HepG2 (cell line): ENCODE results near the gene COQ5. TPM values are rescaled to one million over a fixed set of nuclear protein-coding genes. Genes with fewer than 3 reads are reported as not detected.

Source experiments
- ATAC-seq: fragments of 200-7000 bp; cut with Tn5 transposase; 3 replicates; pipeline ENCODE4 v1.9.1; 2020; ENCODE audit warnings: mild to moderate bottlenecking, moderate library complexity
- BruUV-seq: library from RNA; stranded (reverse); fragments of 400-500 nt; replicated peaks from 2 replicates; lab custom pipeline; 2021; lab: Mats Ljungman, UMichigan
- CTCF ChIA-PET: fragments of 300-600 bp; formaldehyde crosslinking; extraction: SDS; loops from one replicate; lab custom pipeline; 2021; ENCODE audit warnings: low total read pairs, inconsistent platforms, low intra/inter-chr PET ratio; lab: Yijun Ruan, JAX
- POLR2A ChIA-PET: fragments of 350-600 bp; sonication (Branson Sonifier 250); formaldehyde crosslinking; loops from one replicate; lab custom pipeline; 2020; ENCODE audit warnings: antibody characterized with exemption, inconsistent platforms; lab: Yijun Ruan, JAX
- DNase-seq: peaks from one replicate; pipeline ENCODE4 v3.0.0-alpha.2; 2015; ENCODE audit warnings: low spot score
- FAIRE-seq: peaks from 3 replicates; lab custom pipeline; 2011; peaks lifted over from hg19 to GRCh38; lab: Jason Lieb, UNC
- H2AFZ ChIP-seq: one replicate; pipeline ENCODE4 v1.6.1; 2011; ENCODE audit warnings: low read length, inconsistent platforms
- H3K27ac ChIP-seq: fragments of 300-600 bp; 3 replicates; pipeline ENCODE4 v1.8.0; 2011; ENCODE audit warnings: mixed run types, mild to moderate bottlenecking, mixed read lengths, low read length, inconsistent platforms; ENCODE audit not compliant: insufficient read depth; ENCODE audit errors: extremely low read length
- H3K27me3 ChIP-seq, 2 experiments: fragments of 200-600 bp in 1 of 2; 2 replicates in 1 of 2; 3 replicates in 1 of 2; pipeline versions ENCODE4 v1.6.0 to v1.8.0; 2011; ENCODE audit warnings: low read length in 2 of 2, mild to moderate bottlenecking in 2 of 2, moderate library complexity in 2 of 2, inconsistent platforms in 1 of 2; ENCODE audit not compliant: insufficient read depth in 2 of 2, control insufficient read depth in 1 of 2
- H3K36me3 ChIP-seq, 2 experiments: fragments of 200-600 bp in 1 of 2; replicated peaks in 1 of 2; 2 replicates in 1 of 2; 3 replicates in 1 of 2; pipeline versions ENCODE4 v1.5.1 to v1.8.0; 2011; ENCODE audit warnings: low read length in 2 of 2, inconsistent platforms in 1 of 2; ENCODE audit not compliant: insufficient read depth in 2 of 2, control insufficient read depth in 1 of 2
- H3K4me1 ChIP-seq: 2 replicates; pipeline ENCODE4 v1.5.1; 2012; ENCODE audit warnings: low read length, inconsistent platforms; ENCODE audit not compliant: insufficient read depth
- H3K4me2 ChIP-seq: 2 replicates; pipeline ENCODE4 v1.6.0; 2011; ENCODE audit warnings: low read depth, low read length, inconsistent platforms
- H3K4me3 ChIP-seq, 3 experiments: fragments of 200-600 bp in 1 of 3; sonication (generic), shearing (Covaris generic) in 1 of 3; replicated peaks in 1 of 3; 2 replicates each; pipeline ENCODE4 v1.5.1; 2011 to 2016; ENCODE audit warnings: low read length in 3 of 3, inconsistent platforms in 2 of 3, low read depth in 2 of 3, mild to moderate bottlenecking in 2 of 3, control low read depth in 1 of 3, mixed read lengths in 1 of 3; ENCODE audit not compliant: insufficient read depth in 1 of 3
- H3K79me2 ChIP-seq: one replicate; pipeline ENCODE4 v1.6.1; 2011; ENCODE audit warnings: low read length, inconsistent platforms; ENCODE audit not compliant: insufficient read depth
- H3K9ac ChIP-seq: 2 replicates; pipeline ENCODE4 v1.6.0; 2011; ENCODE audit warnings: mild to moderate bottlenecking, low read depth, low read length, inconsistent platforms; ENCODE audit not compliant: insufficient read depth
- H3K9me3 ChIP-seq: 2 replicates; pipeline ENCODE4 v1.5.1; 2012; ENCODE audit warnings: mild to moderate bottlenecking, low read length
- H4K20me1 ChIP-seq: 2 replicates; pipeline ENCODE4 v1.6.0; 2011; ENCODE audit warnings: inconsistent platforms, mild to moderate bottlenecking, low read length, moderate library complexity; ENCODE audit not compliant: insufficient read depth
- FOSL2 ChIP-seq: sonication (generic); formaldehyde crosslinking; IDR thresholded peaks from 2 replicates; pipeline ENCODE4 v1.4.0; 2020; ENCODE audit warnings: missing genetic modification reagents
- FOXO4 ChIP-seq: sonication (generic); formaldehyde crosslinking; conservative IDR thresholded peaks from 2 replicates; pipeline ENCODE4 v1.8.1; 2023; ENCODE audit warnings: missing genetic modification reagents
- HNRNPL ChIP-seq: fragments of 200-400 bp; formaldehyde crosslinking; IDR thresholded peaks from 2 replicates; pipeline ENCODE4 v1.6.1; 2017; ENCODE audit warnings: mild to moderate bottlenecking, low read depth, low read length
- KLF16 ChIP-seq, 2 experiments: sonication (generic) in 1 of 2; formaldehyde crosslinking in 1 of 2; IDR thresholded peaks; 2 replicates each; pipeline versions ENCODE4 v1.6.1 to v1.8.0; 2016 to 2023; ENCODE audit warnings: missing genetic modification reagents in 2 of 2, missing compliant biosample characterization in 1 of 2
- NFE2L1 ChIP-seq: sonication (generic); formaldehyde crosslinking; IDR thresholded peaks from 2 replicates; pipeline ENCODE4 v1.4.0; 2020; ENCODE audit warnings: missing genetic modification reagents, mild to moderate bottlenecking, borderline replicate concordance
- TFAP4 ChIP-seq: sonication (generic); IDR thresholded peaks from 2 replicates; pipeline ENCODE4 v1.6.1; 2016; ENCODE audit warnings: low read depth, borderline replicate concordance
- TP53 ChIP-seq: sonication (generic); formaldehyde crosslinking; conservative IDR thresholded peaks from 2 replicates; pipeline ENCODE4 v1.4.0; 2020; ENCODE audit warnings: missing genetic modification reagents
- ZNF260 ChIP-seq: sonication (generic); formaldehyde crosslinking; IDR thresholded peaks from 2 replicates; pipeline ENCODE4 v1.4.0; 2020; ENCODE audit warnings: missing genetic modification reagents, low read depth, mild to moderate bottlenecking, borderline replicate concordance
- WGBS: methylation state at CpG from one replicate; pipeline ENCODE4 v1.1.6; 2017; ENCODE audit warnings: low lambda C conversion rate; 5-methylcytosine and 5-hydroxymethylcytosine counted together
- in situ Hi-C: cut with HindIII; loops from 2 replicates; pipeline ENCODE4 v1.10.0; 2017; ENCODE audit warnings: low pct_unique_long_range_greater_than_20kb; ENCODE audit not compliant: extremely low pct_ligation_motif_present
- intact Hi-C: fragments of 100-400 bp; cut with micrococcal nuclease; formaldehyde crosslinking; loops from one replicate; pipeline ENCODE4 v1.10.0; 2022; ENCODE audit not compliant: unreplicated experiment
- polyA plus RNA-seq, 8 experiments: library from polyadenylated mRNA; depleted of rRNA in 3 of 8; stranded (reverse) in 7 of 8; unstranded in 1 of 8; fragments of >200 nt; fragmentation: Illumina TruSeq in 4 of 8; extraction: Trizol in 4 of 8; gene quantifications; 2 replicates each; pipeline versions ENCODE4 v1.2.1 to v1.2.3, GENCODE V29; 2011 to 2016; ENCODE audit warnings: low read depth in 4 of 8, missing spikeins in 1 of 8, mixed read lengths in 1 of 8; ENCODE audit not compliant: insufficient read depth in 1 of 8
- total RNA-seq, 5 experiments: library from RNA; depleted of rRNA; stranded (reverse); fragments of >200 nt; fragmentation: Illumina TruSeq; extraction: Trizol; gene quantifications; 2 replicates each; pipeline ENCODE4 v1.2.3, GENCODE V29; 2016; ENCODE audit warnings: low read depth in 1 of 5
- TF ChIP-seq, protein P1 (sequence below): sonication (generic); formaldehyde crosslinking; IDR thresholded peaks from 2 replicates; pipeline ENCODE4 v1.4.0; 2020; ENCODE audit warnings: mild to moderate bottlenecking, missing genetic modification reagents
- TF ChIP-seq, protein P2 (sequence below): sonication (generic); formaldehyde crosslinking; IDR thresholded peaks from 2 replicates; pipeline ENCODE4 v1.4.0; 2020; ENCODE audit warnings: missing genetic modification reagents

COQ5 gene
- total and polyA plus RNA-seq, 2 of the 13 experiments (the other 11 are each of a cell fraction or from before 2014, with no cell fraction given), result 36.4 to 41.5 TPM

DNA sequence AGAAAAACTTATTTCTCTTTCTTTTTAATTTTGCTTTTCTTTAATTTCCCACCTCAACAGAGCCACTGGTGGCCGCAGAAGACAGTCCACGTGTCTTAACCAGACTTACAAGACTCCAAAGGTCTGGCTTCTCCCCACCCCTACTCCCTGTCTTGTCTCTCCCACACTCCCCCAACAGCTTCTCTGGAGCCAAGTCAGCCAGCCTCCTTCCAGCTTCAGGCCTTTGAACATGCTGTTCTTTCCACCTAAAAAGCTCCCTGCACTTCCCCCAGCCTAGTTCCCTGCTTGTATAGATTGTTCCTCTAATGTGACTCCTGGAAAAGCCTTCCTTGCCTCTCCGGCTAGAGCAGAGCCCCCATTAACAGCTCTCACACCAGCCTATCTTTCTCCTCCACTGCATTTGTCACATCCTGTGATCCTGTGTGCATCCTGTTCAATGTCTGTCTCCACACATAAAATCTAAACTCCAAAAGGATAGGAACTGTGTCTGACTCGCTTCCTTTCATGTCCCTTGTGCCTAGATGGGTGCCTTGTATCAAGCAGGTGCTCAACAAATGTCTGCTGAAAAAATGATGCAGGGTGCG lies 40.8 kb downstream of the COQ5 start:
- no peak overlapping the region for H3K27ac ChIP-seq
- H3K9me3 ChIP-seq, result no peaks in the 10 kb centered on the region
- ChIA-PET POLR2A (no interaction called here), CTCF (no interaction called here)
- ATAC-seq, result no peak
- BruUV-seq, result no TSS peak
- no peak for DNase-seq
- no peak overlapping the region for H3K9ac ChIP-seq
- H3K4me1 ChIP-seq, result no peaks in the 10 kb centered on the region
- H3K4me3 ChIP-seq, result no peak overlapping the region
- H4K20me1 ChIP-seq, result no peaks in the 10 kb centered on the region
- no peak overlapping the region for H3K4me2 ChIP-seq
- peaks cover 0 to 2% of the 10 kb centered on the region in 2 experiments; a peak in 1 of 5 replicates for H3K36me3 ChIP-seq
- 79% methylated on average over 5 of the region's 5 CpGs for WGBS
- FAIRE-seq, result no peak
- H2AFZ ChIP-seq, result no peak overlapping the region
- H3K27me3 ChIP-seq, result no peaks in the 10 kb centered on the region
- in situ Hi-C loops, result no loop called here
- intact Hi-C loops, result no loop called here
- no peaks in the 10 kb centered on the region for H3K79me2 ChIP-seq
- TF ChIP-seq, protein P1, sequence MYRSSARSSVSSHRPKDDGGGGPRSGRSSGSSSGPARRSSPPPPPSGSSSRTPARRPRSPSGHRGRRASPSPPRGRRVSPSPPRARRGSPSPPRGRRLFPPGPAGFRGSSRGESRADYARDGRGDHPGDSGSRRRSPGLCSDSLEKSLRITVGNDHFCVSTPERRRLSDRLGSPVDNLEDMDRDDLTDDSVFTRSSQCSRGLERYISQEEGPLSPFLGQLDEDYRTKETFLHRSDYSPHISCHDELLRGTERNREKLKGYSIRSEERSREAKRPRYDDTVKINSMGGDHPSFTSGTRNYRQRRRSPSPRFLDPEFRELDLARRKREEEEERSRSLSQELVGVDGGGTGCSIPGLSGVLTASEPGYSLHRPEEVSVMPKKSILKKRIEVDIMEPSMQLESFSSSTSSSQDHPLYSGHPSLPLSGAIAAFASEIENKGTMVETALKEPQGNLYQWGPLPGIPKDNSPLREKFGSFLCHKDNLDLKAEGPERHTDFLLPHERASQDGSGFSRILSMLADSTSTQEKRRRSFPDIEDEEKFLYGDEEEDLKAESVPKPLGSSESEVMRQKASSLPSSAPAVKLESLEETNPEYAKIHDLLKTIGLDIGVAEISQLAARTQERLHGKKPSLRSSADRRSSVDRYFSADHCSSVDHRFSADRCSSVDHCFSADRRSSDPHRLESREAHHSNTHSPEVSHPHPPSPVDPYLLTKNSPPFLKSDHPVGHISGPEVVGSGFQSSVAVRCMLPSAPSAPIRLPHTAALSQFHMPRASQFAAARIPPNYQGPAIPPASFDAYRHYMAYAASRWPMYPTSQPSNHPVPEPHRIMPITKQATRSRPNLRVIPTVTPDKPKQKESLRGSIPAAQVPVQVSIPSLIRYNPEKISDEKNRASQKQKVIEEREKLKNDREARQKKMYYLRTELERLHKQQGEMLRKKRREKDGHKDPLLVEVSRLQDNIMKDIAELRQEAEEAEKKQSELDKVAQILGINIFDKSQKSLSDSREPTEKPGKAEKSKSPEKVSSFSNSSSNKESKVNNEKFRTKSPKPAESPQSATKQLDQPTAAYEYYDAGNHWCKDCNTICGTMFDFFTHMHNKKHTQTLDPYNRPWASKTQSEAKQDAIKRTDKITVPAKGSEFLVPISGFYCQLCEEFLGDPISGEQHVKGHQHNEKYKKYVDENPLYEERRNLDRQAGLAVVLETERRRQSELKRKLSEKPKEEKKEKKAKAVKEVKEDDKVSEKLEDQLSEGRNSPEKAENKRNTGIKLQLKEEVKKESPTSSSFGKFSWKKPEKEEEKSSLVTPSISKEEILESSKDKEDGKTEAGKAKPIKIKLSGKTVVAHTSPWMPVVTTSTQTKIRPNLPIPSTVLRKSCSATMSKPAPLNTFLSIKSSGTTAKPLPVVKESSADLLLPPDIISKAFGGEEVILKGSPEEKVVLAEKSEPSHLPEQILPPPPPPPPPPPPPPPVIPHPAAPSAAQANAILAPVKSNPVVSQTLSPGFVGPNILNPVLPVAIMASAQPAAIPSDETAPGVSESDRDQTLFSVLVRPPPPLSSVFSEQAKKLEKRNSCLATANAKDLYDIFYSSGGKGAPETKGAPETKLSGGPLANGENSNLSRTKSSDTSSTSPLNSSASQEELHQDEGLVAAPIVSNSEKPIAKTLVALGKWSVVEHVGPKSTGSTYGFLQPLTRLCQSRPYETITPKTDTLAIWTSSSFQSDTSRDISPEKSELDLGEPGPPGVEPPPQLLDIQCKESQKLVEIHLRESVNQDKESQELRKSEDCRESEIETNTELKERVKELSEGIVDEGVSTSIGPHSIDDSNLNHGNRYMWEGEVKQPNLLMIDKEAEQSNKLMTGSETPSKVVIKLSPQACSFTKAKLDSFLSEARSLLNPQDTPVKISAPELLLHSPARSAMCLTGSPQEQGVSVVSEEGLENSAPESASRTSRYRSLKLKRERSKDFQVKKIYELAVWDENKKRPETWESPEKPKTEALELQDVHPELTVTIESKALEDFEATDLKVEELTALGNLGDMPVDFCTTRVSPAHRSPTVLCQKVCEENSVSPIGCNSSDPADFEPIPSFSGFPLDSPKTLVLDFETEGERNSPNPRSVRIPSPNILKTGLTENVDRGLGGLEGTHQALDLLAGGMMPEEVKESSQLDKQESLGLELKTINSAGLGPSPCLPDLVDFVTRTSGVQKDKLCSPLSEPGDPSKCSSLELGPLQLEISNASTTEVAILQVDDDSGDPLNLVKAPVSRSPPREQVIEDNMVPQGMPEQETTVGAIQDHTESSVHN (CRISPR knock-in tag), result no peak
- TF ChIP-seq TFAP4 (no peak), FOSL2 (CRISPR knock-in tag) (no peak), KLF16 (CRISPR knock-in tag; IDR thresholded peaks at IDR 0.05) (no peak), ZNF260 (CRISPR knock-in tag) (no peak), TP53 (CRISPR knock-in tag) (no peak), NFE2L1 (CRISPR knock-in tag) (no peak), HNRNPL (no peak), FOXO4 (CRISPR knock-in tag) (no peak)
- TF ChIP-seq, protein P2, sequence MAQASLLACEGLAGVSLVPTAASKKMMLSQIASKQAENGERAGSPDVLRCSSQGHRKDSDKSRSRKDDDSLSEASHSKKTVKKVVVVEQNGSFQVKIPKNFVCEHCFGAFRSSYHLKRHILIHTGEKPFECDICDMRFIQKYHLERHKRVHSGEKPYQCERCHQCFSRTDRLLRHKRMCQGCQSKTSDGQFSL (CRISPR knock-in tag), result no peak
